Measurements from ENCODE around the gene EID2B.

DNA sequence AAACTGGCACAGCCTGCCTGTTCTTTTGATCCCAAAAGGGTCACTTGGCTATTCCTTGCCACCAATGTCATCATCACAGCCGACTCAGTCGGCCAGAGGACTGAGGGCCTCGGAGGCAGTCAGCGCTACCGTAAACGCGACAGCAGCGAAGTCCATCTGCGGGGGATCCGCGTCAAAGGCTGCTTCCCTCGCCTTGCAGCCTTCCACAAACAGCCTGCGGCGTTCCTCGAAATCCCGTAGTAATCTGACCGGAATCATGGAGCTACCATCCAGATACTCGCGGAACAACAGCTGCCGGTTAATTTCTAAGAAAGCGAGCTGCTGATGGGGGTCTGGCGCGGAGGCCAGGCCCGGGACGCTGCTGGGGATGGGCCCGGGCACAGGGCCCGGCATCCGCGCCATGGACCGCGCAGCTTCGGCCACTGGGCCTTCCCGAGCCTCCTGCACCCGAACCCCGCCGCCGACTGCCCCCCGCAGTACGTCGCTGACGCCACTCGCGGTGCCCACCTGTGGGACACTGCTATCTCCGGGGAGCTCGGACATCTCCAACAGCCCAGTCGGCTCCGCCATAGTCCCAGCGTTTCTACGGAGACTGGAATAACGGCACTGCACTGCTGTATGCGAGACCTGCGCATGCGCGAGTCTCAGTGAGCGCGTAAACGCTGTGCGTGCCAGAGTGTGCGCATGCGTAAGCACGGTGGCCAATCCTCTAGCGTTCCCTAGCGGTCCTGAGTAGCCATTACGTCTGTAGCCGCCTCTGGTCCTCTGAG is at the start of gene EID2B:
- TF ChIP-seq, protein P1, sequence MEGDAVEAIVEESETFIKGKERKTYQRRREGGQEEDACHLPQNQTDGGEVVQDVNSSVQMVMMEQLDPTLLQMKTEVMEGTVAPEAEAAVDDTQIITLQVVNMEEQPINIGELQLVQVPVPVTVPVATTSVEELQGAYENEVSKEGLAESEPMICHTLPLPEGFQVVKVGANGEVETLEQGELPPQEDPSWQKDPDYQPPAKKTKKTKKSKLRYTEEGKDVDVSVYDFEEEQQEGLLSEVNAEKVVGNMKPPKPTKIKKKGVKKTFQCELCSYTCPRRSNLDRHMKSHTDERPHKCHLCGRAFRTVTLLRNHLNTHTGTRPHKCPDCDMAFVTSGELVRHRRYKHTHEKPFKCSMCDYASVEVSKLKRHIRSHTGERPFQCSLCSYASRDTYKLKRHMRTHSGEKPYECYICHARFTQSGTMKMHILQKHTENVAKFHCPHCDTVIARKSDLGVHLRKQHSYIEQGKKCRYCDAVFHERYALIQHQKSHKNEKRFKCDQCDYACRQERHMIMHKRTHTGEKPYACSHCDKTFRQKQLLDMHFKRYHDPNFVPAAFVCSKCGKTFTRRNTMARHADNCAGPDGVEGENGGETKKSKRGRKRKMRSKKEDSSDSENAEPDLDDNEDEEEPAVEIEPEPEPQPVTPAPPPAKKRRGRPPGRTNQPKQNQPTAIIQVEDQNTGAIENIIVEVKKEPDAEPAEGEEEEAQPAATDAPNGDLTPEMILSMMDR (IDR thresholded peaks at IDR 0.05; ENCODE audit: insufficient read depth, low read length), result peak; percentile 99
- no peak; the same call in 1 of the 2 replicates for TF ChIP-seq POLR2AphosphoS5 (IDR thresholded peaks at IDR 0.05; ENCODE audit: low read depth)

Measured in HL-60 (cell line).